ENCODE data around the gene CA12.

DNA sequence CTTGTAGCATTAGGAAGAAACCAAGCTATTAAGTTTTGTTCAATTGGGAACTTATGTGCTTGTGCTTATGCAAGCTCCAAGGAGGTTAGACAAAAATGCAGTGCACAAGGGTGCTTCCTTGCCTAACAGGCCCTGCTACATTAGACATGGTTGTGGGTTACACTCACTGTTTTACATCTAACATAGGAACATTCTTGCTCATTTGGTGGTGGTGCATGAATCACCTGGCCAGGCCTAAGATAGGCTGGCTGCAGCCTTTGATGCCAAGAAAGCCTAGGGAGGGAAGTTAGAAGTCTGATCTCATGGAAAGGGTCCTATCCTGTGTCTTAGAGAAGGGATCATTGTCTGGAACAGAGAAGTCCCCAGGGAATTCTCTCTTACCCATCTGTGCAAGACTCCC, 43.5 kb downstream of the CA12 start:
- TF ChIP-seq, protein P1, sequence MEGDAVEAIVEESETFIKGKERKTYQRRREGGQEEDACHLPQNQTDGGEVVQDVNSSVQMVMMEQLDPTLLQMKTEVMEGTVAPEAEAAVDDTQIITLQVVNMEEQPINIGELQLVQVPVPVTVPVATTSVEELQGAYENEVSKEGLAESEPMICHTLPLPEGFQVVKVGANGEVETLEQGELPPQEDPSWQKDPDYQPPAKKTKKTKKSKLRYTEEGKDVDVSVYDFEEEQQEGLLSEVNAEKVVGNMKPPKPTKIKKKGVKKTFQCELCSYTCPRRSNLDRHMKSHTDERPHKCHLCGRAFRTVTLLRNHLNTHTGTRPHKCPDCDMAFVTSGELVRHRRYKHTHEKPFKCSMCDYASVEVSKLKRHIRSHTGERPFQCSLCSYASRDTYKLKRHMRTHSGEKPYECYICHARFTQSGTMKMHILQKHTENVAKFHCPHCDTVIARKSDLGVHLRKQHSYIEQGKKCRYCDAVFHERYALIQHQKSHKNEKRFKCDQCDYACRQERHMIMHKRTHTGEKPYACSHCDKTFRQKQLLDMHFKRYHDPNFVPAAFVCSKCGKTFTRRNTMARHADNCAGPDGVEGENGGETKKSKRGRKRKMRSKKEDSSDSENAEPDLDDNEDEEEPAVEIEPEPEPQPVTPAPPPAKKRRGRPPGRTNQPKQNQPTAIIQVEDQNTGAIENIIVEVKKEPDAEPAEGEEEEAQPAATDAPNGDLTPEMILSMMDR (conservative IDR thresholded peaks at IDR 0.05; ENCODE audit: low read depth, low read length): no peak
- no peak for TF ChIP-seq EZH2 (IDR thresholded peaks at IDR 0.05; ENCODE audit: borderline replicate concordance, low read depth, low read length, poor library complexity, severe bottlenecking)

Data from A673 (cell line).